Measurements from ENCODE around the gene APOC3. TPM values are rescaled to one million over a fixed set of nuclear protein-coding genes. Genes with fewer than 3 reads are reported as not detected.

Gene APOC3
- total and polyA plus RNA-seq, 2 of the 4 experiments (the other 2 are of a cell fraction): not detected

- CTCF ChIA-PET: no interaction called here
- no peak overlapping the region for H2BK15ac ChIP-seq (ENCODE audit: low read depth, low read length)
- no peak overlapping the region for H4K91ac ChIP-seq (ENCODE audit: insufficient read depth, low read depth, low read length)
- no peaks in the 10 kb centered on the region for H3K9me3 ChIP-seq (ENCODE audit: control insufficient read depth, insufficient read depth, low read length)
- H3K14ac ChIP-seq (replicated peaks; ENCODE audit: low read depth, low read length): no peak overlapping the region
- H3K9me1 ChIP-seq (ENCODE audit: insufficient read depth, low read length): peaks cover 19% of the 10 kb centered on the region
- in situ Hi-C loops (cut with MboI; ENCODE audit: low sequenced_read_pairs): loop anchor here (5.0 to 10.0 kb wide), 2 partner anchors 227 to 350 kb away; no protein-coding TSS in a partner anchor
- no peak for TF ChIP-seq CEBPB (IDR thresholded peaks at IDR 0.05; ENCODE audit: low read depth, low read length)
- TF ChIP-seq SMC3 (IDR thresholded peaks at IDR 0.05; ENCODE audit: low read depth, low read length): no peak
- no peak for TF ChIP-seq CHD1 (IDR thresholded peaks at IDR 0.05; ENCODE audit: low read depth, low read length)
- TF ChIP-seq NFE2L2 (IDR thresholded peaks at IDR 0.05; ENCODE audit: low read depth, low read length): no peak
- TF ChIP-seq MAZ (IDR thresholded peaks at IDR 0.05; ENCODE audit: borderline replicate concordance, low read depth, low read length): no peak
- no peak for TF ChIP-seq ELK1 (IDR thresholded peaks at IDR 0.05; ENCODE audit: borderline replicate concordance, low read depth, low read length)
- TF ChIP-seq RFX5 (IDR thresholded peaks at IDR 0.05; ENCODE audit: low read depth, low read length): no peak
- TF ChIP-seq USF2 (IDR thresholded peaks at IDR 0.05; ENCODE audit: low read depth, low read length): no peak
- no peak for TF ChIP-seq BHLHE40 (IDR thresholded peaks at IDR 0.05; ENCODE audit: low read depth, low read length)
- no peak for TF ChIP-seq POLR2A (IDR thresholded peaks at IDR 0.05; ENCODE audit: low read depth, low read length)
- no peak for TF ChIP-seq CTCF (conservative IDR thresholded peaks at IDR 0.05; ENCODE audit: low read depth, low read length)
- no peak for TF ChIP-seq RAD21 (IDR thresholded peaks at IDR 0.05; ENCODE audit: low read length)
- no peak for TF ChIP-seq FOS (IDR thresholded peaks at IDR 0.05; ENCODE audit: low read depth, low read length)
- TF ChIP-seq MAFK (IDR thresholded peaks at IDR 0.05; ENCODE audit: low read depth, low read length): no peak
- H4K20me1 ChIP-seq (ENCODE audit: insufficient read depth, low read length): no peaks in the 10 kb centered on the region
- no peak overlapping the region for H3K27ac ChIP-seq (ENCODE audit: insufficient read depth, low read length)
- H4K5ac ChIP-seq (ENCODE audit: low read depth, low read length): no peak overlapping the region
- no peak overlapping the region; the same call in 1 of the 2 replicates for H2AK5ac ChIP-seq (ENCODE audit: low read depth, low read length)
- no peaks in the 10 kb centered on the region for H3K27me3 ChIP-seq (ENCODE audit: control insufficient read depth, insufficient read depth, low read length)
- H3K4me2 ChIP-seq (ENCODE audit: low read depth, low read length): no peak overlapping the region
- peaks cover 22% of the 10 kb centered on the region for H3K36me3 ChIP-seq (ENCODE audit: control insufficient read depth, insufficient read depth, low read length)
- H3K79me1 ChIP-seq (ENCODE audit: low read depth in 1 of 2, low read length in 2 of 2): peaks cover 3 to 13% of the 10 kb centered on the region in 2 experiments; a peak in 3 of 4 replicates
- peaks cover 2% of the 10 kb centered on the region; the same call in 1 of the 2 replicates for H3K4me1 ChIP-seq (ENCODE audit: control insufficient read depth, insufficient read depth, low read length)
- no peak overlapping the region for H2BK5ac ChIP-seq (ENCODE audit: low read depth, low read length, poor library complexity, severe bottlenecking)
- dilution Hi-C loops (cut with HindIII; ENCODE audit: low sequenced_read_pairs, unreplicated experiment): no loop called here
- H3K4me3 ChIP-seq (ENCODE audit: insufficient read depth, low read depth, low read length): no peak overlapping the region
- no peak overlapping the region for H2AFZ ChIP-seq (replicated peaks; ENCODE audit: low read length, poor library complexity)
- H3K9ac ChIP-seq (ENCODE audit: low read depth, low read length): no peak overlapping the region
- no peak overlapping the region for H3K18ac ChIP-seq (ENCODE audit: low read depth, low read length)
- no peak overlapping the region for H2AK9ac ChIP-seq (replicated peaks; ENCODE audit: low read depth, low read length, poor library complexity)
- ATAC-seq (ENCODE audit: low read depth) (no peak), DNase-seq (no peak)
- intact Hi-C loops (cut with micrococcal nuclease): no loop called here
- H3K23ac ChIP-seq (ENCODE audit: low read depth, low read length): no peak overlapping the region
- no peak overlapping the region for H2BK20ac ChIP-seq (ENCODE audit: low read depth, low read length)
- H3K4ac ChIP-seq (ENCODE audit: low read depth, low read length): no peak overlapping the region
- H3K56ac ChIP-seq (ENCODE audit: extremely low read depth, insufficient read depth, low read length): no peak overlapping the region
- POLR2A ChIA-PET (ENCODE audit: unreplicated experiment): no interaction called here
- no TSS peak for BruUV-seq (replicated peaks)
- WGBS, 2 experiments (ENCODE audit: extremely low coverage in 2 of 2, insufficient read length in 1 of 2): no CpG with 5 or more reads among the region's 7 CpGs
- H2BK120ac ChIP-seq (ENCODE audit: low read depth, low read length): no peak overlapping the region
- H4K8ac ChIP-seq (ENCODE audit: low read depth in 2 of 2, low read length in 2 of 2): no peak overlapping the region
These were observed 45.5 kb downstream of the APOC3 start for GRCh38 chr11:116875194-116875593.
